ENCODE measurements around the gene DCP2.

The DCP2 gene

DNA sequence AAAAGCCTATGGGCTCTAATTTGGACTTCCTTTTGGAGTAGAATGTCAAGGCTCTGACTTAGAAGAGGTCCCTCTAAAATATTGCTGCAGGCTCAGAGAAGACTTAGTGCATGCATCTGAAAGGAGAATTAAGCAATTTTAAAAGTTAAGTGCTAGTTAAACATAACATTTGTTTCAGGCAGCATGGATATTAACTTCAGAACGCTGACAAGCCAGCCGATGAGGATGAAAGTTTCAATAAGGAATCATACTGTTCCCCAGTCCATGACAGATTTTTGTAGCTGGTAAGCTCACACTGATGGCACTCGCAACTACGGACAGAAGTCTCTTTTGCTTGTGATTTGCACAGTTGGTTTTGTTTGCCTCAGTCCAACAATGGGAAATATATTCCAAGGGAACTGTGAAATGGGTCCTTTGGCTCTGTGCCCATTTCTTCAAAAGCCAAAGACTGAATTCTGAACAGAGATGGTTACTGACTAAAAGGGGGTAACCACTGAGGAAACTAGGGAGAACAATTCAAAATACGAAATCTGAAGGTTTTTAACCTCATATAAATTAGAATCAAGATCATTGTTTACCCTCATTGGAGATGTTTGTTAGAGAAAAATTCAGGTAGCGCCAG lies 47.6 kb downstream of the DCP2 start:
- no peak for DNase-seq

DNA sequence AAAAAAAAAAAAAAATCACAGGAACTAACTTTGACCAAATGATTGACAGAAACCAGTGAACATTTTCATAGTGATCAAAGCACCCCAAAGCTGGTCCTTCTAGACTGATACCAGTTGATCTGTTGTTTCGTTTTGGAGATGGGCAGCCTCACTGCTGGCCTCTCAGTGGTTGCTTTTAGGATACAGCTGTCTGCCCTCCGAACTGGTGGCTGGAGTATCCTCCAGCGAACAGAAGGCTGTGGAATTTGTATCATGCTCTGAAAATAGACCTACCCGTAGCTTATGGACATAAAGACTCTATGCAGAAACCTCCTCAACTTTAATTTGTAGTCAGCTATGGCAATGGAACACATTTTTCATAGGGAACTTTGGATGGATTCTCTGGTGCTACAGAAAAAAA lies 49.0 kb downstream of the DCP2 start:
- no peak for DNase-seq

DNA sequence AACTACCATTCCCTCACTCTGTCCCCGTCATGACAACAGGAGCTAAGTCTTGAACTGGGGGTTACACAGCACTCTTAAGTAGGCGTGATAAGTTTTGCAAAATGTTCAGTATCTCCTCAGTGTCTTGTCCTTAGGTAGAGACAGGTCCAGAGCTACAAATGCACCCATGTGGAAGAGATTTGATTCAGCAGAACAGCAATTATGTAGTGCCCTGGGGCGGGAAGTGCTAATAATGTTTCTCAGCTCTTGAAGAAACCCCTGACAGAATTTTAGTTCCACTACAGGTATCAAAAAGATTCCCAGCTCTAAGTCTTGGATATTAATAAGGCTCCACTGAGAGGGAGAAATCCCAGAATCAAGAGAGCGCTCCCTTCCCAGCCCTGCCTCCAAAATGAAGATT lies 49.6 kb downstream of the DCP2 start:
- DNase-seq: no peak

DNA sequence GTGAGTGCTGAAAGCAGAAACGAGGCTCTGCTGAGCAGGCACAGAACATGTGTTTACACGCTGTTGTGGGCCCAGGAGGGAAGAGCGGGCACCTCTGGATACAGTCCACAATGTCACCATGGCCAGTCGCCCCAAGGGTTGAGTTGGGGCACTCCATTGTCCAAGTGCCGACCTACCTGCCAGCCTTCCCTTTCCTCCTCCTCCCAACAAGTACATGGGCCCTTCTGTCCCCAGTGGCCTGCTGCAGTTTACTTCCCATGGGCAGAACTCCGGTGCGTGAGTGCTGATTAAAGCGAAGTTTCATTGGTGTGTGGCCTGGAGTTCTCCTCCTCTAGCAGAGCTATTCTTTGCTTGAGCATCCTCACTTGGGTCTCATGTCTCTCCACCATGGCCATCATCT lies 50.4 kb downstream of the DCP2 start:
- DNase-seq: no peak

DNA sequence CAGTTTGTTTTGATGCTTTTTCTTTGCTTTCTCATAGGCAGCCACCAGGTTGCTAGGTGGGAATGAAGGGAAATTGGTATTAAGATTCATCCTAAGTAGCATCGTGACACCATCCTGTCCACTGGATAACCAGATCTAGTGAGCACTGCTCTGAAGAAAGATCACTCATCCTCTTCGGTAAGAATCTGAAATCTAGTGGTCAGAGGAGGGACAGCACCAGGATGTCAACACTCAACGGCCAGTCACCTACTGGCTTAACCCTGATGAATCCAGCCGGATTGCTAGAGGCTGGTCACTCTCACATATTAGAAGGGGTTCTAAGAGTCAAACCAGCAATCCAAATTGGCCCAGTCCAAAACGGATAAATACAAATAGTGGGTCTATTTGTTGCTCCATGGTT lies 50.8 kb downstream of the DCP2 start:
- no peak for DNase-seq

DNA sequence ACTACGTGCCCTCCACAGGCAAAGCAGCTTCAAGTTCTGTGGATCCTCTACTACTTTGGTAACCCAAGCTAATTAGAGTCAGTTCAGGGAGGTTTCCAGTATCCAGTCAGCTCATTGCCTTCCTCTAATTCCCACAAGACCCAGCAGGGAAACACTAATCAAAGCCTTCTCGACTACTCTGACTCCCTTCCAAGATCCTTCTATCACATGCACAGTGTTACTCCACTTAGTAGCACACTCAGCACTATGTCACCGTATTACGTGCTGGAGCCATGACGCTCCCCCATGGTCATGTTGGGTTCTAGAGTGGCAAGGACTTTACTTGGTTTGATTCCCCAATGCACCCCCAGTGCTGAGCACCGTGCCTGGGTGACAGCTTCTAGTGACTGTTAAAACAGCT lies 53.0 kb downstream of the DCP2 start:
- no peak for DNase-seq

DNA sequence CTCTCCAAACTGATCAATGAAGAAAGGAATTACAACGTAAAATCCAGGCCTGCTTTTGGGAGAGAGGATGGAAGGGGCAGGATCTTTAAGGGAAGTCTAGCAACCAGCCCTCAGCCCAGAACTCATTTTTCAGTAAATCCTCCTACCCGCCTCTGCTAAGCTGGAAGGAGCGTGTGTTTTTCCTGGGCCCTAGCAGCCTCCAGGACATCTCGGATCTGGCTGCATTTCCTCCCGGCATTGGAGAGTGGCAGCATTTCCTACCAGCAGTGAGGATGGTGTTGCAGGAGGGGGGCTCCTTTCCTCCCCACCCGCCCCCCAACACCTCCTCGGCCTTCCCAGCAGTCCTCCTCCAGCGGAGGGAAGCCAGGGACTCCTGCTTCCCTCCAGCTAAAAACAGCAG lies 54.5 kb downstream of the DCP2 start:
- no peak for DNase-seq

DNA sequence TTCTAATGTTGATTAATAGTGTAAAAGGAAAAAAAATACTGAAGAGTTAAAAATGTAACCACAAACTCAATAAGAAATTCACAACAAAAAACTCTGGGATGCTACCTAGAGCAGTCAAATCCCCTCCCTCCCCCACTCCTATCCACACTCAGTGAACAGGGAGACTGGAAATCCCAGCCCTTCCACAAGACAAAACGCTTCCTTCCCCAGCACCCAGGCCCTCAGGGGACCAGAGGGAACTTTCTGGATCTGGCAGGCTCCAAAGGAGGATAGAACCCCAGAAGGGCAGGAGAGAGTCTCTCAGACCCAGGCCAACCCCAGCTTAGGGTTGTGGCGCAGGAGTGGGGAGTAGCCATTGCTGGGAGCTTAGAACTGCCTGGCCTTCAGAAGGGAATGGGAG lies 55.0 kb downstream of the DCP2 start:
- no peak for DNase-seq

DNA sequence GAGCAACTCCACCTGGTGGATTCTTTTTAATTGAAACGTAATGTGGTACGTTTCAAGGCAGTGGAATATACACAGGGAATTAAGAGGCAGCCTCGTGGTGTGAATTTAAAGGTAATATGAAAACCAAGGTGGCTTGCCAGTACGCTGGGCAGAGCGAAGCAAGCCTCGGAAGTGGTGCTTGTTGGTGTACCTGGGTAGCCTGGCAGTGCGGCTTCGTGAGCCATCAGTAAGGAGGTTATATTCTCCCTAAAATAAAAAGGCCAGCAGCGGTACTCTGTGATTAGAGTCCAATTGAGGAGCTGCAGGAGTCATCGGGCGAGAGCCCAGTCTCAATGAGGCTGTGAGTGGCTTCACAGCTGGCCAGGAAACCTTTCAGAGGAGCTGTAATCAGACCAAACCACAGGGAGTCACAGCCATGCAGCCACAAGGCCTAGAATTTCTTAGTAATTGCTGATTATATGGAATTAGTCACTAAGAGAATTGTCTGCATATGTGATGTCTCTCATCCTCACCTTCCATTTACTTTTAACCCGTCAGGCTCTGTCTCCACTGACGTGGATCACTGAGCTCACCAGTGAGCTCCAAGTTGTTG lies 57.7 kb downstream of the DCP2 start:
- DNase-seq: no peak

DNA sequence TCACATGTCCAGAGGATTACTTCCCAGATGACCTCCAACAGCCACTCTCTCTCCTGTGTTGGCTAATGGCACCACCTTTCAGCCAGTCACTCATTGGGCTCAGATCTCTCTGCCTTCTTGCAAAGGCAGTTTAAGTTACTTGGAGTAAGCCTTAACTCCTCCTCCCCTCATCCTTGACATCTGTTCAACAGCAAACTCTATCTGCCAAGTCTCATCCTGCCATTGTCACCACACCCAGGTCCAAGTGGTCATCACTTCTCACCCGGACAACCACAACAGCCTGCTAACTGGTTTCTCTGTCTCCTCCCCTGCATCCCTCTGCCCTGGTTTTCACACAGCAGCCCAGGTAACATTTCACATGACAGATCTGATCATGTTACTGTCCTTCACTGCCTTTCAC lies 58.5 kb downstream of the DCP2 start:
- no peak for DNase-seq

DNA sequence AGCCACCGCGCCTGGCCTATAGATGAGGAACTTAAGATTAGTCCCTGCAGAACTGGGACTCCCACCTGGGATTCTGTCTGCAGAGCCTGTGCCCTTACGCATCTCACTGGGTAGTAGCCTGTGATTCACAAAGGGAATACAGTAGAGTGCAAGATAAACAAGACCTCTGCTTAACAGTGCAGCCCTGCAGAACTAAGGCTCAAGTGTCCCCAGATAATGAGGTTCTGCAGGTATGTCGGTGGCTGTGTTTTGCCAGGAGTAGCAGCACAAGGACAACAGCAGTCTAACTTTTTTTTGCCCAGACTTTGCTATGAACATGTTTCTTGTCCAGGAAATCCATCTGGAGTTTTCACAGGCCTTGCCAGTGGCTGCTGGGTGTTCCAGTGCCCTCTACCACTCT lies 59.7 kb downstream of the DCP2 start:
- no peak for DNase-seq

DNA sequence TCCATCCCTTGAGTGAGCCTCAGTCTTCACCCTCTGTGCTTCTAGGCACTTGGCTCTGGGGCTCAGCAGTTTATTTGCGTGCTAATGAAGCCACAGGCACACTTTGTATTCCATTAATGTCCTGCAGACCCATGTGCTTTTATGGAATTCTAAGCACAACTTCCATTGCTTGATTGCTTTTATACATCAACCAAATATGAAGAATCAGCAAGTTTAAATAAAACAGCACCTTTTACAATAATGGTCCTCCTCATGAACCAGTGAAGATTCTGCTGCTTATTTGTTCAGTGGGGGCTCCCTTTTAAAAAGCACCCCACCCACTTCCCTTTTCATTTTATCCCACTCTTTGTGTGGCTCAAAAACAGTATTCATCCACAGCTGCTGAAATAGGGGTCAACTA lies 60.2 kb downstream of the DCP2 start:
- no peak for DNase-seq

DNA sequence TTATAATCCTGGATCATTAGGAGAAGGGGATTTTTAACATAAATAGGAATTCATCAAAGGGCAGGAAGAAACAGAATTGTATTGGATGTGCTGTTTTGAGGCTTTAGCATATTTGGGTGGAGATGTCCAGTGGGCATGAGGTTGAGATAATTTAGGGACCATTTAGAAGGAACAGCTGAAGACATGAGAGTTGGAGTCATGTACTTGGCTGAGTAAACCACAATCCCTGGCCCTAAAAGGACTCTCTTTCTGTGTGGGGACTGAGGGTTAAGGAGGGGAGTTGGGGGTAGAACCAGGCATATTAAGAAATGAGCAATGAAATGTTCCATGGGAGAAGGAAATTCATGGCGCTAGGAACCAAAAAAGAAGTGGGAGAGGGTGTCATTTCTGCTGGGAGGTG lies 61.5 kb downstream of the DCP2 start:
- no peak for DNase-seq

DNA sequence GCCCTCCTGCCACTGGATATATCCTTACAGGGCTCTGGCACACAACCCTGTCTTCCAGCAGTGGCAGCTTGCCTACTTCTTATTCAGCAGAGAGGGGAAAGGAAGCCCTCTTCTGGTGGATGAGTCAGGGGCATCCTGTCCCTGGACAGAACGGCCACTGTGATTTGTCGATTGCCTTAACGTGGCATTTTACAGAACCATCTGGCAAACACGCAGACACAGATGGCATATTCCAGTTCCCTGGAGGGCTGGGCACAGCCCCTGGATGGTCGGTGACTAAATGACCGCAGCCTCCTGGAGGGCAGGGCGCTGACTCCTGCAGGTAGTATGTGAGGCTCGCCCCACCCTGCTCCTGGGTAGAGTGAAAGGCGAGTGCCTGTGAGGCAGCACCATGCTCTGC lies 62.1 kb downstream of the DCP2 start:
- no peak for DNase-seq

DNA sequence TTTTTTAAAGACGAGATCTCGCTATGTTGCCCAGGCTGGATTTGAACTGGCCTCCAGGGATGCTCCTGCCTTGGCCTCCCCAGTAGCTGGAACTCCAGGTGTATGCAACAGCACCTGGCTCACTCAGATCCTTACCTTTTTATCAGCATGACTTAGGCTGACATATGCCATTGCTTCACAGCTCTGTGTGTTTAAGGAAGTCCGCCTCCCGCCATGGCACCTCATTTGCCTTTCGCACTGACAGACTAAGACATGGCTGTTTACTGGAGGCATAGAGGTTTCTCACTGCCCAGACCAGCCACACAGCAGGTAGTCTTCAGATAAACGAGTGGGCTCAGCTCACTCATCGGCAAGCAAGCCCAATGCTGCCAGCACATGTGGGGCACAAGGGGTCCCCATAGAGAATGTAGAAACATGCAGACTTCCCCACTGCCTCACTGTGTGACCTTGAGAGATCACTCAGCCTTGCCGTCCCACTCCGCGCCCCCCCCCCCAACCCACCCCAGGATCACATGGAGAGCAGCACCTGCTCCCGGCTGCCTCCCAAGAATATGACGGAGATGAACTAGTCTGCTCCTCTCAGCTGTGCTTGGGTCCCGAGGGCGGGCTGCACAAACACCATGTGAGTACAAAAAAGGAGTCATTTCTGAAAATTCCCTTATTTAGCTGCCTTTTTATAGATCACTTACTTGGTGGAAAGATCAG lies 62.8 kb downstream of the DCP2 start:
- DNase-seq: no peak

DNA sequence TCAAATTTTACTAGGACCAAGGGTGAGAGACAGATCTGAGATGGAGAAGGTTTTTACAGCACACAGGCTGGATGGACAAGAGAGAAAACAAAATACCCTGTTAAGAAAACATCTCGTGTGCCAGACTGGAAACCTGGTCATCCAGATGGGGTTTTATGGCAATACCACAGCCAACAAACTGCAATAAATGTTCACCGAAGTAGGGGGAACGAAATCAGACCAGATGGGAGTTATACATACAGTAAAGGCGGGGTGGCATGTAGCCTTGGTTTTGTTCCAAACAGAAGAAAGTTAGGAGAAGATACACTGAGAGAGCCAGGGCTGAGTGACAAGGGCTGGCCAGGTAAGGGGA lies 63.3 kb downstream of the DCP2 start:
- DNase-seq: no peak

DNA sequence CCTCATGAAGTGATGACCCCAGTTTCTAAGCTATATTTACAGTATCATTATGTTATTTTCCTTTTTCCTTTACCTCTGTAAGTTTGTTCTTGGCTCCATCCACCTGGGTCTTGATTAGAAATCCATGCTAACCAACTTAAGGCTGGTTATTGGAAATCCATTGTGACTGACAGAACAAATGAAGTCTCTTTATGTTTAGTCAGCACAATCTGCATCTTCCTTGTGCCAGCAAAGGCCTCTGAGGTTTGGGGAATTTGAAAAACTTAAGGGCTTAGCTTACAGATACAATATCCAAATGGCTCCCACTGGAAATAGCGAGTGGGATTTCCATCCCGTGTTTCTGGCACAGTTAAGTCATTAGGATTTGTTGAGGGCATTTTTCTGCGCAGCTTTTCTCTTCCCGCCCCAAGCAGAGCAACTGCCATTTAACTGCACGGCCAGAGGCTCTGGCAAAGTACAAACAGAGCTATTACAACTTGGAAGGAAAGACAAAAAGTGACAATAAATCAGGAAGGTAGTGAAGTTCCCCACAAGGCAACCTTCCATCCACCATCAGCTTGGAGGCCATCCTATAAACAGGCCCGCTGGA lies 64.2 kb downstream of the DCP2 start:
- no peak for DNase-seq

DNA sequence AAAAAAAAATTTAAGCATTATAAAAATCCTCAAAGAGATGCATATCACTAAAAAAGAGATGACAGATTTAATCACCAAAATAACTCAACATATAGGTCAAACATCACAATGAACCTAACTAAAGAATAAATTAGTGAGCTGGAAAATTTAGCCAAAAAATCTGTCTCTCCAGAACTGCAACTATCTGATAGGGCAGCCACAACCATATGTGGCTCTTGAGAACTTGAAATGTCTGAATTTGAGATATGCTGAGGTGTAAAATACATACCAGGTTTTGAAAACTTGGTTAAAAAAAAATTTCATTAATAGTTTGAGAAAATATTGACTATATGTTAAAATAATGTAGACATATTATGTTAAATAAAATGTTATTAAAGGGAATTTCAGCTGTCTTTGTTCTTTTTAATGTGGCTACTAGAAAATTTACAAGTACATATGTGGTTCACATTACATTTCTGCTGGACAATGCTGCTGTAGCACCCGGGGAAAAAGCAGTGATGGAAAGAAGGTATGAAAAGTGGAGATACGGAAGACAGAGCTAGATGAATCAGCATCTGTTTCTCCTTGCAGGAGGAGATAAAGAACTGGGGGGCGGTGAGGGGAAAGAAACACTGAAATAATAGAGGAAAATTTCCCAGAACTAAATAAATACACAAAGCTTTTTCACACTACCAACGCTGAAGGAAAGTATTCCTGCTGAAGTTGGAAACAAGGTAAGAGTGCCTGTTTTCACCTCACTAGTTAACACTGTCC lies 66.1 kb downstream of the DCP2 start:
- no peak for DNase-seq

DNA sequence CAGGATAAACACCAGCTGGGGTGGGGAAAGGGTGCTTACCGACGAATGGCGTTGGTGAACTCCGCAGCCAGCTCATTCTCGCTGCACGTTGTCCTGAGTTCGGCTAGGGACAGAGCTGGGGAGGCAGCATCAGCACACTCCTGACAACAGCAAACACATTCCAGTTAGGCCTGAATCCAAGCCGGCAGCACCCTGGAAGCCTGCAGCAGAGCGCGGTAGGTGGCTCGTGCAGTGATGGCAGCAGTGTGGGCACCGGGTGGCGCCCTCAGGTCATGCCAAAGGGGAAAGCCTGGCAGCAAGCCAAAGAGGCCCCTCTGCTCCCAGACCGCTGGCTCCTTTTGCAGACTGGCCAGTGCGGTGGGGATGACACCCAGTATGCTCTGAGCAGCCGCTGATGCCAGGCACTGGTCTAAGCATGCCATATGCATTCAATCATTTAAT lies 66.9 kb downstream of the DCP2 start:
- DNase-seq: no peak

DNA sequence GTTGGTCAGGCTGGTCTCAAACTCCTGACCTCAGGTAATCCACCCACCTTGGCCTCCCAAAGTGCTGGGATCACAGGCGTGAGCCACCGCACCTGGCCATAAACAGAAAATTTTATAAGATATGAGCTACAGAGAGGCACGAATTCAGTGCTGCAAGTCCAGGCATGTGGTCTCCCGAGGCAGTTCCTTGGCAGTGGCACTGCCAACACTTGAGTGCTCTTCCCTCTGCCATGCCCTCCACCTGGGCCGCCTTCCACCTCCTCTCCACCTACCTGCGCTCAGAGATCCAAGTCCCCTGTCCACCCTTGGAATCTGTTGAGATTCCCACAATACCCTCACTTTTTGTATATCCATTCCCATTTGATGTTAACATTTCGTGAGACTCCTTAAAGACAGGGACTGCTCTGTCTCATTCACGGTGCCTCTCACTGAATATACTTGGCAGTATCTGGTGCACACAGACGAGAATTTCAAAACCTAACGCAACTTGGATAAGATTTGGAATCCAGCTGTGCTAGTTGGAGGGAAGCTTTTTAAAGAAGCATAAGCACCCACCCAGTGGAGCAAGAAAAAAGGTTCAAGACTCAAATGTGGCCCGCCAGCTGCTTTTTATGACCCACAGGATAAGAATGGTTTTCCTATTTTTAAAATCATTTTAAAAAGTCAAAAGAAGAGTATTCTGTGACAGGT lies 68.3 kb downstream of the DCP2 start:
- no peak for DNase-seq

DNA sequence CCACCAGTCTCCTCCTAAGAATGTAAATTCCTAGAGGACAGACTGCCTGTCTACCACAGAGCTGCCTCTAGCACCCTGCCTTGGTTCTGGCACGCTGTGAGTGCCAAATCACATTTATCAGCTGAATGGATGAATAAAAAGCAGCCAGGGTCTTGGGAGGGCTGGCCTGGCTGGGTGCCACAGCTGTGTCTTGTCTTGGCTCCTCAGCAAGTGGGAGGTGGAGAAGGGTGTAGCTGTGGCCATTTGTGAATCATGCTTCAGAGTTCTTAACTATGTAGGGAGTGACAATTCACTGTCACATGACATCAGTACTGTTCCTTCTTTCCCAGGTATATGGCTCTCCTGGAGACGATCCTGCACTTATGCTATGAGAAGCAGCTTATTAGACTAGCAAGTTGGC lies 70.6 kb downstream of the DCP2 start:
- no peak for DNase-seq

DNA sequence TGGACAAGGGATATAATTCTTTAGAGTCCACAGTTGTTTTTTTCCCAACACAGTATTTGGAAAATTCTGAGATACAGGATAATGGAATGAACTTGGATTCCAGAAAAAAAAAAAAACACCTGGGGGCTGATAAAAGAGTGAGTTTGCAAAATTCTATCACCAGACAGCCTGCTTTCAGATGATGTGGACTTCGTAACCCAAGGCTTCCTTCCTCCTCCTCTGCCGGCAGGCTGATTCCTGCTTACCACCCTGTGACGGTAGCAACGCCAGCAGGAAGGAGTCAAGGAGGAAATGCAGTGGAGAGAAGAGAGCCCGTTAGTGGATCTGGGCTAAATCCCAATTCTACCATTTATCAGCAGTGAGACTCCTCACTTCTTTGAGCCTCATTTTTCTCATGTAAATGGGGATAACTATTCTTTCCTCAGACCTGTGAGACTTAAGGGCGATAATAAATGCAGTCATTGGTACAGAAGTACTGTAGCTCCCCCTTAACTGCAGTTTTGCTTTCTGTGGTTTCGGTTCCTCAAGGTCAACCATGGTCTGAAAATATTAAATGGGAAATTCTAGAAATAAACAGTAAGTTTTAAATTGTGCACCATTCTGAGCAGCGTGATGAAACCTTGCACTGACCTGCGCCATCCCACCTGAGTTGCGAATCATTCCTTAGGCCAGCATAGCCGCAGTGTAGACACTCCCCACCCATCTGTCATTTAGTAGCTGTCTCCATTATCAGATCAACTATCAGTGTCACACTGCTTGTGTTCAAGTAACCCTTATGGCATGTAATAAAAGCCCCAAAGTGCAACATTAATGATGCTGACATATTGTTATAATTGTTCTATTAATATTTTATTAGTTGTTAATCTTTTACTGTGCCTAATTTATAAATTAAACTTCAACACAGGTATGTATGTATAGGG lies 71.4 kb downstream of the DCP2 start:
- no peak for DNase-seq
